HEK293 (cell line): ENCODE results near the gene CEP112.

Experiments used
- CTCF ChIA-PET: fragments of 350-600 bp; formaldehyde crosslinking; extraction: SDS; loops from one replicate; lab custom pipeline; 2021; ENCODE audit warnings: antibody characterized with exemption; lab: Yijun Ruan, JAX
- POLR2A ChIA-PET: fragments of 300-600 bp; formaldehyde crosslinking; extraction: SDS; loops from one replicate; lab custom pipeline; 2020; ENCODE audit warnings: antibody characterized with exemption, inconsistent platforms; lab: Yijun Ruan, JAX
- H3K27ac ChIP-seq: fragments of 200-500 bp; sonication (Bioruptor generic); 2 replicates; pipeline ENCODE4 v1.5.1; 2014; ENCODE audit warnings: low read depth, low read length, control low read depth, inconsistent platforms; ENCODE audit errors: extremely low read depth
- H3K36me3 ChIP-seq, 2 experiments: fragments of 200-500 bp in 1 of 2; sonication (Bioruptor generic) in 1 of 2; 1 replicate in 1 of 2; 2 replicates in 1 of 2; pipeline ENCODE4 v1.5.1; 2014 to 2017; ENCODE audit warnings: inconsistent platforms in 2 of 2, low read length in 2 of 2; ENCODE audit not compliant: control insufficient read depth in 2 of 2, insufficient read depth in 1 of 2
- H3K4me1 ChIP-seq: fragments of 200-500 bp; sonication (Bioruptor generic); 2 replicates; pipeline ENCODE4 v1.5.1; 2014; ENCODE audit warnings: mild to moderate bottlenecking, low read length, inconsistent platforms; ENCODE audit not compliant: control insufficient read depth, insufficient read depth
- H3K4me3 ChIP-seq: 2 replicates; pipeline ENCODE4 v1.5.1; 2011; ENCODE audit warnings: low read depth, mild to moderate bottlenecking, control low read depth, low read length, moderate library complexity
- H3K9me3 ChIP-seq: fragments of 200-500 bp; sonication (Bioruptor generic); 2 replicates; pipeline ENCODE4 v1.5.1; 2014; ENCODE audit warnings: low read depth, low read length, inconsistent platforms; ENCODE audit not compliant: control insufficient read depth, insufficient read depth
- BCL11B ChIP-seq: fragments of 450-650 bp; formaldehyde crosslinking; IDR thresholded peaks from 2 replicates; pipeline ENCODE4 v1.5.1; 2016; ENCODE audit warnings: low read depth, missing biosample characterization, missing genetic modification characterization
- GFI1B ChIP-seq: fragments of 450-650 bp; formaldehyde crosslinking; IDR thresholded peaks from 2 replicates; pipeline ENCODE4 v1.5.1; 2016; ENCODE audit warnings: missing biosample characterization, missing genetic modification characterization
- GLI4 ChIP-seq: fragments of 450-650 bp; formaldehyde crosslinking; IDR thresholded peaks from 2 replicates; pipeline ENCODE4 v1.5.1; 2016; ENCODE audit warnings: missing biosample characterization, missing genetic modification characterization
- GLIS1 ChIP-seq: fragments of 450-650 bp; formaldehyde crosslinking; IDR thresholded peaks from 2 replicates; pipeline ENCODE4 v1.5.1; 2016; ENCODE audit warnings: missing biosample characterization, missing genetic modification characterization
- GLIS2 ChIP-seq: fragments of 450-650 bp; formaldehyde crosslinking; IDR thresholded peaks from 2 replicates; pipeline ENCODE4 v1.5.1; 2016; ENCODE audit warnings: missing biosample characterization, missing genetic modification characterization
- HOXA7 ChIP-seq: sonication (generic); formaldehyde crosslinking; IDR thresholded peaks from 2 replicates; pipeline ENCODE4 v1.8.1; 2022; ENCODE audit warnings: missing genetic modification reagents, borderline replicate concordance
- KLF8 ChIP-seq: fragments of 450-650 bp; formaldehyde crosslinking; IDR thresholded peaks from 2 replicates; pipeline ENCODE4 v1.5.1; 2016; ENCODE audit warnings: missing biosample characterization, missing genetic modification characterization
- ZBTB20 ChIP-seq: fragments of 450-650 bp; formaldehyde crosslinking; IDR thresholded peaks from 2 replicates; pipeline ENCODE4 v1.5.1; 2016; ENCODE audit warnings: missing biosample characterization, missing genetic modification characterization
- ZNF140 ChIP-seq: fragments of 450-650 bp; formaldehyde crosslinking; IDR thresholded peaks from 2 replicates; pipeline ENCODE4 v1.5.1; 2016; ENCODE audit warnings: missing biosample characterization, missing genetic modification characterization
- ZNF184 ChIP-seq: fragments of 450-650 bp; IDR thresholded peaks from 2 replicates; pipeline ENCODE4 v1.5.1; 2018; ENCODE audit warnings: missing biosample characterization, mild to moderate bottlenecking, missing genetic modification characterization
- ZNF223 ChIP-seq: fragments of 450-650 bp; formaldehyde crosslinking; IDR thresholded peaks from 2 replicates; pipeline ENCODE4 v1.5.1; 2016; ENCODE audit warnings: missing biosample characterization, missing genetic modification characterization
- ZNF23 ChIP-seq: fragments of 450-650 bp; formaldehyde crosslinking; IDR thresholded peaks from 2 replicates; pipeline ENCODE4 v1.5.1; 2016; ENCODE audit warnings: missing biosample characterization, missing genetic modification characterization, borderline replicate concordance
- ZNF266 ChIP-seq: fragments of 450-650 bp; formaldehyde crosslinking; IDR thresholded peaks from 2 replicates; pipeline ENCODE4 v1.5.1; 2016; ENCODE audit warnings: missing biosample characterization, missing genetic modification characterization, low read depth
- ZNF341 ChIP-seq: fragments of 450-650 bp; formaldehyde crosslinking; IDR thresholded peaks from 2 replicates; pipeline ENCODE4; 2016; ENCODE audit warnings: low read depth, missing biosample characterization, missing genetic modification characterization
- ZNF555 ChIP-seq: fragments of 450-650 bp; formaldehyde crosslinking; conservative IDR thresholded peaks from 2 replicates; pipeline ENCODE4 v1.5.1; 2017; ENCODE audit warnings: missing biosample characterization, mild to moderate bottlenecking, missing genetic modification characterization, inconsistent platforms
- ZNF561 ChIP-seq: fragments of 450-650 bp; IDR thresholded peaks from 2 replicates; pipeline ENCODE4 v1.5.1; 2018; ENCODE audit warnings: missing biosample characterization, missing genetic modification characterization, borderline replicate concordance
- ZNF624 ChIP-seq: fragments of 450-650 bp; formaldehyde crosslinking; IDR thresholded peaks from 2 replicates; pipeline ENCODE4 v1.5.1; 2017; ENCODE audit warnings: missing biosample characterization, missing genetic modification characterization
- ZNF791 ChIP-seq: fragments of 450-650 bp; formaldehyde crosslinking; IDR thresholded peaks from 2 replicates; pipeline ENCODE4 v1.5.1; 2016; ENCODE audit warnings: missing biosample characterization, missing genetic modification characterization
- TF ChIP-seq, protein P1 (sequence below): fragments of 450-650 bp; formaldehyde crosslinking; IDR thresholded peaks from 2 replicates; pipeline ENCODE4 v1.5.1; 2016; ENCODE audit warnings: missing biosample characterization, missing genetic modification characterization
- TF ChIP-seq, protein P2 (sequence below): fragments of 450-650 bp; formaldehyde crosslinking; IDR thresholded peaks from 2 replicates; pipeline ENCODE4 v1.5.1; 2017; ENCODE audit warnings: missing biosample characterization, missing genetic modification characterization
- TF ChIP-seq, protein P3 (sequence below): fragments of 450-650 bp; formaldehyde crosslinking; IDR thresholded peaks from 2 replicates; pipeline ENCODE4 v1.5.1; 2016; ENCODE audit warnings: missing biosample characterization, missing genetic modification characterization
- TF ChIP-seq, protein P4 (sequence below): fragments of 450-650 bp; formaldehyde crosslinking; IDR thresholded peaks from 2 replicates; pipeline ENCODE4 v1.5.1; 2016; ENCODE audit warnings: missing biosample characterization, missing genetic modification characterization, borderline replicate concordance

Gene CEP112

DNA sequence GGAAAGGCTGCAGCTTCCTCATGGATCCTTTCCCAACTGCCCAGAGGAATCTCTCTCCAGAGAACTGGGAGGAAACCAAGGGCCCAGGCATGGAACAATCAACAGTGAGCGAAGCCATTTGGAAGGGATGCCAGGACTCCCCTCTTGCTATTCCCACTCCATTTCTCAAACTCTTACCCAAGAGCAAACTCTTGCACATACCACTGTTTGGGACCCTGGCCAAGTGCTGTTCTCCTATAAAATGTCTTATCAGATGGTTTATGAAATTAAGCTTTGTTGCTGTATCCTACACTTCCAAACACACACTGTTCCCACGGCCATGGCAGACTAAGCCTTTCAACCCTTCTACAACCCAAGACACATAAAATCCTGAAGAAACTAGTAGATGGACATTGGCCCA lies 582.2 kb downstream of the CEP112 start:
- CTCF ChIA-PET = no interaction called here
- Histone ChIP-seq H3K27ac (no peak overlapping the region), H3K4me3 (no peak overlapping the region)
- no peak for TF ChIP-seq ZNF266 (tag by site-specific recombination)
- no peak for TF ChIP-seq ZNF624 (tag by site-specific recombination)
- TF ChIP-seq ZNF791 (tag by site-specific recombination) = no peak
- TF ChIP-seq ZNF140 (tag by site-specific recombination) = peak; percentile 35; the same call in 1 of the 2 replicates
- TF ChIP-seq ZBTB20 (tag by site-specific recombination) = no peak
- TF ChIP-seq, all 188 proteins: peak for 1
- H3K9me3 ChIP-seq = no peaks in the 10 kb centered on the region
- POLR2A ChIA-PET = no interaction called here
- no peaks in the 10 kb centered on the region for H3K36me3 ChIP-seq
- H3K4me1 ChIP-seq = no peaks in the 10 kb centered on the region

DNA sequence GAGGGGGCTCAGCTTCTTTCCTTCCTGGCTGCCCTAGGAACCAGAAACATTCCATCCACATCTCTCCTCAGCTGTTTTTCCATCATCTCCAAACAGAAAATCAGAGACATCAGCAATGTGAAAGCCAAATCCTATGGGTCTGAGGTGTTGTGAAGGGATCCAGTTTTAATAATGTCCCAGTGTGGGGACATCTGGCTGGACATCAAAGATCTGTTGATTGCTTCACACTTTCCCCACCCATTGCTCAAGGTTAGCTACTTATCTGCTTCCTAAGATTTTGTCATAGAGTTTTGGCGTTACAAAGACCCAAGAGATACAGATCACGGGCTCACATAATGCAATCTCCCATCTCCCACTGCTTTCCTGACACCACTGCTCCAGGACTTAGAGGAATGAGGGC lies 582.6 kb downstream of the CEP112 start:
- no peak overlapping the region for H3K27ac ChIP-seq

More for the DNA sequence above, 582.6 kb downstream of the CEP112 start:
- Histone ChIP-seq H3K36me3 (no peaks in the 10 kb centered on the region), H3K4me3 (no peak overlapping the region), H3K9me3 (no peaks in the 10 kb centered on the region), H3K4me1 (no peaks in the 10 kb centered on the region)
- TF ChIP-seq KLF8 (tag by site-specific recombination) (no peak), GLIS1 (tag by site-specific recombination) (no peak), HOXA7 (CRISPR knock-in tag) (no peak), ZNF341 (tag by site-specific recombination) (no peak), ZNF555 (tag by site-specific recombination) (no peak), GFI1B (tag by site-specific recombination) (no peak), ZNF184 (tag by site-specific recombination) (no peak), GLI4 (tag by site-specific recombination) (no peak), ZNF23 (tag by site-specific recombination) (no peak), GLIS2 (tag by site-specific recombination) (no peak), ZNF561 (tag by site-specific recombination) (no peak), ZNF223 (no peak), BCL11B (tag by site-specific recombination) (no peak)
- TF ChIP-seq, protein P1, sequence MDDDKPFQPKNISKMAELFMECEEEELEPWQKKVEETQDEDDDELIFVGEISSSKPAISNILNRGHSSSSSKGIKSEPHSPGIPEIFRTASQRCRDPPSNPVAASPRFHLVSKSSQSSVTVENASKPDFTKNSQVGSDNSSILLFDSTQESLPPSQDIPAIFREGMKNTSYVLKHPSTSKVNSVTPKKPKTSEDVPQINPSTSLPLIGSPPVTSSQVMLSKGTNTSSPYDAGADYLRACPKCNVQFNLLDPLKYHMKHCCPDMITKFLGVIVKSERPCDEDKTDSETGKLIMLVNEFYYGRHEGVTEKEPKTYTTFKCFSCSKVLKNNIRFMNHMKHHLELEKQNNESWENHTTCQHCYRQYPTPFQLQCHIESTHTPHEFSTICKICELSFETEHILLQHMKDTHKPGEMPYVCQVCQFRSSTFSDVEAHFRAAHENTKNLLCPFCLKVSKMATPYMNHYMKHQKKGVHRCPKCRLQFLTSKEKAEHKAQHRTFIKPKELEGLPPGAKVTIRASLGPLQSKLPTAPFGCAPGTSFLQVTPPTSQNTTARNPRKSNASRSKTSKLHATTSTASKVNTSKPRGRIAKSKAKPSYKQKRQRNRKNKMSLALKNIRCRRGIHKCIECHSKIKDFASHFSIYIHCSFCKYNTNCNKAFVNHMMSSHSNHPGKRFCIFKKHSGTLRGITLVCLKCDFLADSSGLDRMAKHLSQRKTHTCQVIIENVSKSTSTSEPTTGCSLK (tag by site-specific recombination) = no peak
- TF ChIP-seq, protein P2, sequence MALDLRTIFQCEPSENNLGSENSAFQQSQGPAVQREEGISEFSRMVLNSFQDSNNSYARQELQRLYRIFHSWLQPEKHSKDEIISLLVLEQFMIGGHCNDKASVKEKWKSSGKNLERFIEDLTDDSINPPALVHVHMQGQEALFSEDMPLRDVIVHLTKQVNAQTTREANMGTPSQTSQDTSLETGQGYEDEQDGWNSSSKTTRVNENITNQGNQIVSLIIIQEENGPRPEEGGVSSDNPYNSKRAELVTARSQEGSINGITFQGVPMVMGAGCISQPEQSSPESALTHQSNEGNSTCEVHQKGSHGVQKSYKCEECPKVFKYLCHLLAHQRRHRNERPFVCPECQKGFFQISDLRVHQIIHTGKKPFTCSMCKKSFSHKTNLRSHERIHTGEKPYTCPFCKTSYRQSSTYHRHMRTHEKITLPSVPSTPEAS (tag by site-specific recombination) = no peak
- TF ChIP-seq, protein P3, sequence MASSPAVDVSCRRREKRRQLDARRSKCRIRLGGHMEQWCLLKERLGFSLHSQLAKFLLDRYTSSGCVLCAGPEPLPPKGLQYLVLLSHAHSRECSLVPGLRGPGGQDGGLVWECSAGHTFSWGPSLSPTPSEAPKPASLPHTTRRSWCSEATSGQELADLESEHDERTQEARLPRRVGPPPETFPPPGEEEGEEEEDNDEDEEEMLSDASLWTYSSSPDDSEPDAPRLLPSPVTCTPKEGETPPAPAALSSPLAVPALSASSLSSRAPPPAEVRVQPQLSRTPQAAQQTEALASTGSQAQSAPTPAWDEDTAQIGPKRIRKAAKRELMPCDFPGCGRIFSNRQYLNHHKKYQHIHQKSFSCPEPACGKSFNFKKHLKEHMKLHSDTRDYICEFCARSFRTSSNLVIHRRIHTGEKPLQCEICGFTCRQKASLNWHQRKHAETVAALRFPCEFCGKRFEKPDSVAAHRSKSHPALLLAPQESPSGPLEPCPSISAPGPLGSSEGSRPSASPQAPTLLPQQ = no peak
- TF ChIP-seq, protein P4, sequence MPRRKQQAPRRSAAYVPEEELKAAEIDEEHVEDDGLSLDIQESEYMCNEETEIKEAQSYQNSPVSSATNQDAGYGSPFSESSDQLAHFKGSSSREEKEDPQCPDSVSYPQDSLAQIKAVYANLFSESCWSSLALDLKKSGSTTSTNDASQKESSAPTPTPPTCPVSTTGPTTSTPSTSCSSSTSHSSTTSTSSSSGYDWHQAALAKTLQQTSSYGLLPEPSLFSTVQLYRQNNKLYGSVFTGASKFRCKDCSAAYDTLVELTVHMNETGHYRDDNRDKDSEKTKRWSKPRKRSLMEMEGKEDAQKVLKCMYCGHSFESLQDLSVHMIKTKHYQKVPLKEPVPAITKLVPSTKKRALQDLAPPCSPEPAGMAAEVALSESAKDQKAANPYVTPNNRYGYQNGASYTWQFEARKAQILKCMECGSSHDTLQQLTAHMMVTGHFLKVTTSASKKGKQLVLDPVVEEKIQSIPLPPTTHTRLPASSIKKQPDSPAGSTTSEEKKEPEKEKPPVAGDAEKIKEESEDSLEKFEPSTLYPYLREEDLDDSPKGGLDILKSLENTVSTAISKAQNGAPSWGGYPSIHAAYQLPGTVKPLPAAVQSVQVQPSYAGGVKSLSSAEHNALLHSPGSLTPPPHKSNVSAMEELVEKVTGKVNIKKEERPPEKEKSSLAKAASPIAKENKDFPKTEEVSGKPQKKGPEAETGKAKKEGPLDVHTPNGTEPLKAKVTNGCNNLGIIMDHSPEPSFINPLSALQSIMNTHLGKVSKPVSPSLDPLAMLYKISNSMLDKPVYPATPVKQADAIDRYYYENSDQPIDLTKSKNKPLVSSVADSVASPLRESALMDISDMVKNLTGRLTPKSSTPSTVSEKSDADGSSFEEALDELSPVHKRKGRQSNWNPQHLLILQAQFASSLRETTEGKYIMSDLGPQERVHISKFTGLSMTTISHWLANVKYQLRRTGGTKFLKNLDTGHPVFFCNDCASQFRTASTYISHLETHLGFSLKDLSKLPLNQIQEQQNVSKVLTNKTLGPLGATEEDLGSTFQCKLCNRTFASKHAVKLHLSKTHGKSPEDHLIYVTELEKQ = no peak
- ChIA-PET CTCF (no interaction called here), POLR2A (no interaction called here)
